NCI-H1694 (cell line): Measurements from ENCODE around the gene INPP5K.
"Not testable (repeated sequence)": the region's sequence is repeated elsewhere in the genome, so short reads cannot be mapped to it uniquely, and the experiment has no call there.

Source experiments
- DNase-seq: peaks from one replicate; lab custom pipeline; 2025; lab: John Stamatoyannopoulos, UW

Gene INPP5K

GRCh38 chr17:1516388-1517161, at the start of gene INPP5K:
Gene INPP5K (minus strand): TSS chr17:1516612. CDS start chr17:1516499, 113 bp downstream.
- DNase-seq: peak; percentile 89

DNA sequence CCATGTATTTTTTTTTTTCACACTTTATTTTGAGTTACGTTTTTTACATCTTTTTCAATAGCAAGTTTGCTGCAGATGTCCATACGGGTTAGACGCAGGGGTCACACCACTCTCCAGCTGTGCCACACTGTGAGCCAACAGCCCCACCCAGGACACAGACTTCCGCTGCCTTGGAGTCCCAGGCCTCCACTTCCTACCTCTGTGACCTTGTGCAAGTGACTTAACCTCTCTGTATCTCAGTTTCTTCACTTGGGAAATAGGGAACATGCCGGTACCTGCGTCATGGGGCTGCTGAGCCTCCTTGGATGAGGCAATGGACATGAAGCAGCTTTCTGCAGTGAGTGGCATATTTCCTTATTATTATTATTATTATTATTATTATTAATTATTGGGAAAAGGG, 49.5 kb upstream of the INPP5K start:
- DNase-seq: no peak

DNA sequence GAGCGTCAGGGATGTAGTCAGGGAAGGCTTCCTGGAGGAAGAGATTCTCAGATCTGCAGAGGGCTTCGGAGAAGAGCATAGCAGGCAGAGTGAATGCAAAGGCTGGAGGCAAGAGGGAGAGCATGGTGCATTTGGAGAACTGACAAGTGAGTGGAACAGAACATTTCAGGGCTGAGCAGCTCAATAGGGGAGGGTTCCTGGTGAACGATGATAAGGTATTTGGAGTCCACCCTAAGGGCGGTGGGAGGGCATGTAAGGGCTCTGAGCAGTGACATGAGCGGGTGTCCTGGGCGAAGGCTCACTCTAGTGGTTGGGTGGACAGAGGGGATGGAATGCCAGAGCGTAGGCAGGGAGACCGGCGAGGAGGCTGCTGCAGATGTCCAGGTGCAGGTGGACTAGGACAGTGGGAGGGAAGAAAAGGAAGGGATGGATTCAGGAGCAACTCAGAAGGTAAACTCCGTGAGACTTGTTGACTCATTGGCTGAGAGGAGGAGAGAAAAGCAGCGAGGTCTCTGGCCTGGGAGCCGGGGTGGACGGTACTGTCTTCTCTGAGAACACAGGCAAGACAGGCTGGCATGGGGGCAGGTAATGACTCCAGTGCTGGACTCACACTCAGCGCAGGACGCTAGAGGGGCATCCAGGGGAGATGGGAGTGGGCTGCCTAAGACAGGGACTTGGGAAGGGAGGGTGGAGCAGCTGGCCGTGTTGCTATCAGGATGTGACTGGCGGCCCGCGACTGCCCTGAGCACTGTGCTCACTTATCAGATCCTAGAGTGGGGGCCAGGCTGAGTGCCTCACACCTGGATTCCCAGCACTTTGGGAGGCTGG, 47.6 kb upstream of the INPP5K start:
- DNase-seq: no peak

GRCh38 chr17:1563471-1563785, 47.0 kb upstream of the INPP5K start:
- not testable (repeated sequence) for DNase-seq

GRCh38 chr17:1562176-1562643, 45.8 kb upstream of the INPP5K start:
- no peak for DNase-seq

DNA sequence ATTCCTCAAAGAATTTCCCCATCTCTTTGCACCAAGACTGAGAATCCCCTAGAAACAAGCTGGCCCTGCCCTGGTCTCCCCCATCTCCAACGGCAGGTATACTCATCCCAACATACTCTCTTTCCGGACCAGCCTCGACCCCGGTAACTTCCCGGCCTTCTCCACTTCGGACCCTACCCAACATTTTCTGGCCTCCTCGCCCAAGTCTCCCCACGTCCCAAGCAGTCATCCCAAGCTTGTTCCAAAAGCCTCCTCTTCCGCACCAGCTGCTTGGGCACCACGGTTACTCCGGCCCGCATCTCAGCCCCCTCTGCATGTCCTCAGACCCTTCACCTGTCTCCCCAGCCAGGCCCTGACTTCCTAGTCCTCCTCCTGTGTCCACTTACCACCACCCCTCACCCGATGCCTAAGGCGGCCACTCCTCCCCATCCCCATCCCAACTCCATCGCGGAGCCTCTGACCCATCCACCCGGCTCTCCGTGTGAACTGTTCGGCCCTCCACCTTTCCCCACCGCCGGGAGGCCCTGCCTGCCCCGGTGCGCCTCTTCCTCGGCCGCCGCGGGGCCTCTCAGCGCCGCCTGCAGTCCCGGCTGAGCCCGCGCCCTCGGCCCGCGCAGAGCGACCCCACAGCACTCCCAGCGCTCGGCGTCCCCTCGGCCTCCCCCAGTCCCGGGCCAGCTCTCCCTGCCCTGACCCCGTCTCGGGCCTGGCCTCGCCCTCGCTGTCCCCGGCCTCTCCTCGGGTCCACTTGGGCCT, 45.2 kb upstream of the INPP5K start:
- no peak for DNase-seq

DNA sequence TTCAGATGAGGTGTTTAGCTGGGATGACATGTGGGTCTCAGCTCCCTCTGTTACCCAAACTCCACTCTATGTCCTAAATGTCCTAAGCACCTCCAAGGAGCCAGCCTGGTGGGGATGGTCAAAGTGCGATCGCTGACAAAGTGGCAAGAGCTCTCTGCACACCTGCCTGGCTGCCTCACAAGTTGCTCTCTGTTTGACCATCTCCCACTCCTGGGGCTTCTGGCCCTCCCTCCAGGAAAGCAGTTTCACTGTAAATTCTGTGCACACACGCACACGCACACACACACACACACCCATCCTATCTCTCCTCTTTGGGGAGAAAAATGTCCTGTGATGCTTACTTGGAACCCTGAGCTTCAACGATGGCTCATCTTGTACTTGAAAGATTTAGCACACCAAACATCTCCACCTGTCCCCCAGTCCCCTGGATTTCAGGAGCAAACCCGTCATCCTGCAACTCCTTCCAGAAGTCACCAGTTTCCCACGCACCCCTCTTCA, 44.5 kb upstream of the INPP5K start:
- no peak for DNase-seq

DNA sequence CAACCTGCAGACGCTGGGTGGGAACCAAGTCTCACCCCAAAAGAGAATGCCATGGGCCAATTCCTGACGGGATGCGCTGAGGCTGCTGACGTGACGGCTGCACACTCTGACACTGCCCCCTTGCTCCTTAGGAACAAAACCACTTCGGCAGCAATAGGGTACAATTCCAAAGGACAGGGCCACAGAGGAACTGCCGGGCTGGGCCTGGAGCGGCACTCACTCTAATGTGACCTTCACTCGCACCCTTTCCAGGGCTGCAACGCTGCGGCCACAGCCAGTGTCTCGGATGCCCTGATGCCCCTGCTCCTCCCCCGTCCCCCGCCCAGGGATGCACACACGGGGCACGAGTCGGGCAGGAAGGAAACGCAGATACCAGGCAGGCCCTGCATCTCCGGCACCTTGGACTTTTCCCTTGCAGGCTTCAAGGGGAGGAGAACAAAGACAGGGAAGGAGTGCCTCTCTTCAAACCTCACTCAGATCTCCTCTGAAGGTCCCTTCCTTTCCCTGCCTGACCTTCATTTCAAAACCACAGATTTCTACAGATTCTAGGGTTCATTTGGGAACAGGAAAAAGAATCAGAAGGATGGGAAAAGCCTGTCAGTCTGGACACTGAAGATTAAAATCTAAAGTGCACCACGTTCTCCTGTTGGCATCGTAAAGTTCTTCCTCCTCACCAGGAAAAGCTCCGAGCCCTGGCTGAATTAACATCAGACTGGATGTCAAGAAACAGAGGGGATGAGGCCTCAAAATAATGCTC, 43.9 kb upstream of the INPP5K start:
- no peak for DNase-seq

DNA sequence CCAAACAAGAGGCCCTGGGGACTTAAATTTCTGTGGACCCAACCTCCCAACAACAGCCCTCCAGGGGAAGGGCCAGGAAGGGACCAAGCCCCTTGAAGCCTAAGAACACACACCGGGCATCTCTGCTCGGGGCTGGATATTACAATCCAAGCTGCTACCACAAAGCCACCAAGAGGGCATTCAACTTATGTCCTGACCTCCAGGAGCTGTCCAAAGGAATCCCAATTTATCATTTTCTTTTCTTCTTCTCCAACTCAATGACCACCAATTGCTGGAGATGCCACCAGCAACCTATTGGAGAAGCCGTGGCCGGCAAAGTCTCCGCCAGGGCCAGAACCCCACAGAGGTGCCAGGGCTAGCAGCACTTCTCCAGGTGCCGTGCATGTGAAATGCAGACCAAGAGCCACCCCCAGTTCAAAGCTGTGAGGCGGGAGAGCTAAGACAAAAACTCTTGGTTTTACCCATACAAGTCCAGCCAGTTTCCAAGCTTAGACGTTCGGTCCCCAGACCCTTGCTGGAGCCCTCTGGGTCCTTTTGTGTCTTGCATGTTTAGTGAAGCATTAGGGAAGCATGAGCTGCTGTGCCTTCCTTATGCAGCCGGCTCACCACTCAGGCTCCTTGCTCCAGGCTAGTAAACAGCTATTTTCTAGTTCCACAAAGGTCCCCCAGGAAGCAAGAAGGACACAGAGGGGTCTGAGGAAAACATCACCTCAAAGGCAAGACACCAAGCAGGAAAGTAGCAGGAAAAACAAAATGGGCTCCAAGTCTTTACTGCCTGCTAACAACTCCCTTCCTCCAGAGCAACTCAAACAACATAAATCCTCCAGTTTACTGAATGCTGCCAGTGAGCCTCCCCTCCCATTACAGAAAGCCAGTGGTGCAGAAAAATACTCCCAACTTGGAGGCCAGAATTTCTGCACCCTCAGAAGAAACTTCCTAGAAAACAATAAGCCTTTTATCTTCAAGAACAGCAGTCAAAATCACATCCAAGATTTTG, 42.9 kb upstream of the INPP5K start:
- no peak for DNase-seq

DNA sequence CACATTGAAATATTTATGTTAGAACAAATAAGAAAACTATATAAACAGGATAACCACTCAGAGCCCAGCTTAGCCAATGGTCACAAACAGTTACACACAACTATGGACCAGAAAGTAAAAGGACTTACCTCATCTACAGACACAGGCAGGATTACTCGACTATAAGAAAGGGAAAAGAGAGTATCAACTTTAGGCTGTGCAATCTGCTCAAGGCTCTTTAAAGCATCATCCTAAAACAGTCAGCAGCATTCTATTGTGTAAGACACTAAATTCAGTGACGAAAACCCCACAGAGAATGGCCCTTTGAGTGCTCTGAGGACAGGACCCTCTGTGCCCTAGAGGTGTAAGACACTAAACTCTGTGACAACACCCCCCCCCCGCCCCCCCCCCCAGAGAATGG, 42.0 kb upstream of the INPP5K start:
- DNase-seq: no peak

DNA sequence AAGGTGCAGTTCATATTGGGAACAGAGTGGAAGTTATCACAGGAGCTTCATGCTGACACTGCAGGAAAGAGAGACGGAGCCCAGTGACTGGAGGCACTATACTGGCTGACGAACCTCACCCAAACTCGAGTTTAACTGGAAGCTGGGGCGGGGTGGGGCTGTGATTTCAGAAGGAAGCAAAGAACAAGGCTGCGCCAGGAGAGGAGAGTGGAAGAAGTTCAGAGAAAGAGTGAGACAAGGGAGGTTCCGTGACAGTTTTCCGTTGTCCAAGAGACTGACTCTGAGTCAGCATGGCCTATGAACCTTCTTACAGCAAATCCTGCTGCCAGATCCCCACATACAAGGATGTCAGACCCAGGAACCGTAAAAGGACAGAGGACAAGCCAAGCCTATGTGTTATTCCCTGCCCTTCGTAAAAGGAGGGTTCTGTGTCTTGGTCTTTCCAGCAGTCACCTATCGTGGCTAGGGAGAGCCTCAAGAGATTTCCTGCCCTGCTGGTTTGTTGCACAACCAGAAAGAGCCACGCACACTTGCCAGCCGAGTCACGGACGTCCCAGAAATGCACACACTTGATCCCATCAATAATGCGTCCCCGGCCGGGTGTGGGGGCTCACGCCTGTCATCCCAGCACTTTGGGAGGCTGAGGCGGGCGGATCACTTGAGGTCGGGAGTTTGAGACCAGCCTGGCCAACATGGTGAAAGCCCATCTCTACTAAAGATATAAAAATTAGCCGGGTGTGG, 41.1 kb upstream of the INPP5K start:
- DNase-seq: no peak

DNA sequence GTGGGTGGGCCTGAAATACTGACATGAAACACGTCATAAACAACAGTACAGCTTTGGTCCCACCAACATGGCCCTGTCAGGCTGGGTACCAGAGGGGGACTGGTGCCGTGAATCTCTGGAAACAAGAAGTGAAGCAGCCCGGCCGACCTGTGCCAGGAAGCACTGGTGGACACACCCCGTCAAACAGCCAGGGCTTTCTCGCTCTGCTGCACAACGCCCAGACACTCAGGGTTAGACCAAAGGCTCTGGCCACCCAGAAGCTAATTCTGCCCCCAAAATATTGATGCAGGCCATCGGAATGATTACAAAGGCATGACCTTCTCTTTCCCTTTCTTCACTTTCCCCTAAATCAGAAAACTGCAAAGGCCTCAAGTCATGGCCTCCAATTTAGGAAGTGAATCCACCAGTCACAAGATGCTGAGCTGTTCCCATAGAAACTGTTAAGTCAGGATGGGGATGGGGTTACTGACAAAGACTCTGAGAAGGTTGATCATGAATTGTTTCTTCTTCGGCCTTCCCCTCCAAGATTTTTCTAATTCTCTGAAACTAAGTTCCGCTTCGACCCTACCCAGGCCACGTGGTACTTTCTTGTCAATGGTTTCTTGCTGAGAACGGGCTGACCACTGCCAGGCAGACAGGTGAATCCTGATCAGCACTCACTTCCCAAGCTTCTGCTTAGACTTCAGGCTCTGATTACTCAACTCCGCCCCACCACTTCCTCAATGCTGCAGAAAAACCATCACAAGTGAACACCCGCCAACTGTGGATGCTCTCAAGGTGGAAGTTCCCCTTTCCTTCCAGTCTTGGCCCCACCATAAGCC, 39.4 kb upstream of the INPP5K start:
- no peak for DNase-seq

DNA sequence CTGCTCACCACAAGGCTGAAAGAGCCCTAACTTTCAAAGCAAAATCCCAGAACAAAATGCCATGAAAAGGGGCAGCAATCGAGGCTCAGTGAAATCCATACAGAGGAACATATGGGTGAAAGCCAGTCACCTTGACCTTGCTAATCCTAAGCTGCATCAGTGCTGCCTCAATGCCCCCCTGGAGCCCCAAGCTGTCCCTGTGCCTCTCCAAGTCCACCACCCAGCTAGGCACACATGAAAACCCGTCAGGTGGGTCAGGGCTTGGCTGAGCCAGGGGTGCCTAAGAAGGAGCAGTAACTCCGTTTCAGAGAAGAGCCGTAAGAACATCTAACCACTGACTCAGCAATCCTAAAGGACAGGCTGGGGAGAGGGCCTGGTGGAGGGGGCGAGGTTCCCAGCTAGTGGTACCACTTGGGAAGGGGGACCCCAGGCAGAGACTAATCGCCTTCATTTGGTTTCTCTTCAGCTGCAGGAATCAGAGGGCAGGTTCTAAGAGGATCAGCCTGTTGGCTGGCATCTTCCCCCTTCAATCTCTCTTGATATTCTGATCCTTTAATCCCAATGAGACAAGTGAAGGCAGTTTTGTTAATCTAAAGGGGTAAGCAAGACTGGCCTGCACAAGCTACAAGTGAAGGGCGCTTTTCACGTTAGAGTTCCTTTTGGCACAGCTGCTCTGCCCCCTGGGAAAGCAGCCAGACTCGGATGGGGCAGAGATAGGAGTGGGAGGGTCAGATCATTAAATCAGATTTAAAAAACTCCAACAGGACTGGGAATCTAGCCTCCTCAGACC, 38.5 kb upstream of the INPP5K start:
- no peak for DNase-seq

GRCh38 chr17:1553354-1554266, 37.2 kb upstream of the INPP5K start:
- no peak for DNase-seq

- DNase-seq: no peak
These were observed 36.5 kb upstream of the INPP5K start for GRCh38 chr17:1552932-1553331.

- DNase-seq: no peak
These were observed 35.3 kb upstream of the INPP5K start for GRCh38 chr17:1551741-1552140.

- DNase-seq: no peak
These were observed 31.6 kb upstream of the INPP5K start for GRCh38 chr17:1548032-1548431.
